MCF 10A (cell line): ENCODE results near the gene EOMES. TPM values are rescaled to one million over a fixed set of nuclear protein-coding genes. Genes with fewer than 3 reads are reported as not detected.

Source experiments
- BruUV-seq: library from RNA; stranded (reverse); fragments of 400-500 nt; replicated peaks from 2 replicates; lab custom pipeline; 2021; lab: Mats Ljungman, UMichigan
- CTCF ChIA-PET: fragments of 300-600 bp; sonication (Branson Sonifier 250); formaldehyde crosslinking; extraction: SDS; loops from one replicate; lab custom pipeline; 2021; ENCODE audit warnings: antibody characterized with exemption, inconsistent platforms; lab: Yijun Ruan, JAX
- POLR2A ChIA-PET: fragments of 300-600, 350-650 bp; sonication (Branson Sonifier 250); formaldehyde crosslinking; extraction: SDS; loops from one replicate; lab custom pipeline; 2020; ENCODE audit warnings: antibody characterized with exemption, inconsistent platforms; lab: Yijun Ruan, JAX
- DNase-seq: peaks from one replicate; pipeline ENCODE4 v3.0.0-alpha.2; 2018; ENCODE audit not compliant: unreplicated experiment
- H3K27ac Mint-ChIP-seq: one replicate; pipeline ENCODE4 v1.8.0; 2022; ENCODE audit warnings: mild to moderate bottlenecking, low read depth, mixed read lengths; ENCODE audit not compliant: unreplicated experiment
- H3K27me3 Mint-ChIP-seq: one replicate; pipeline ENCODE4 v1.8.0; 2022; ENCODE audit warnings: mixed read lengths; ENCODE audit not compliant: insufficient read depth, unreplicated experiment
- H3K36me3 Mint-ChIP-seq: one replicate; pipeline ENCODE4 v1.8.0; 2022; ENCODE audit warnings: mild to moderate bottlenecking, moderate library complexity, mixed read lengths; ENCODE audit not compliant: insufficient read depth, unreplicated experiment
- H3K4me1 Mint-ChIP-seq: one replicate; pipeline ENCODE4 v1.8.0; 2022; ENCODE audit warnings: mixed read lengths; ENCODE audit not compliant: insufficient read depth, unreplicated experiment
- H3K4me3 Mint-ChIP-seq: one replicate; pipeline ENCODE4 v1.8.0; 2022; ENCODE audit warnings: mild to moderate bottlenecking, moderate library complexity, mixed read lengths; ENCODE audit not compliant: unreplicated experiment
- H3K9me3 Mint-ChIP-seq: one replicate; pipeline ENCODE4 v1.8.0; 2022; ENCODE audit warnings: mixed read lengths; ENCODE audit not compliant: unreplicated experiment
- intact Hi-C: fragments of 100-400 bp; cut with micrococcal nuclease; formaldehyde crosslinking; loops from 2 replicates; pipeline ENCODE4 v1.14.1; 2022
- total RNA-seq: library from RNA; stranded (reverse); gene quantifications from 2 replicates; pipeline ENCODE4 v1.2.3, GENCODE V29; 2022
- TF ChIP-seq, protein P1 (sequence below): fragments of 200-600 bp; IDR thresholded peaks from one replicate; pipeline ENCODE4 v1.8.0; 2022; ENCODE audit warnings: antibody characterized with exemption, mild to moderate bottlenecking; ENCODE audit not compliant: unreplicated experiment

Gene EOMES
- total RNA-seq, 1 experiment from 2014 or later, result 1.3 TPM

DNA sequence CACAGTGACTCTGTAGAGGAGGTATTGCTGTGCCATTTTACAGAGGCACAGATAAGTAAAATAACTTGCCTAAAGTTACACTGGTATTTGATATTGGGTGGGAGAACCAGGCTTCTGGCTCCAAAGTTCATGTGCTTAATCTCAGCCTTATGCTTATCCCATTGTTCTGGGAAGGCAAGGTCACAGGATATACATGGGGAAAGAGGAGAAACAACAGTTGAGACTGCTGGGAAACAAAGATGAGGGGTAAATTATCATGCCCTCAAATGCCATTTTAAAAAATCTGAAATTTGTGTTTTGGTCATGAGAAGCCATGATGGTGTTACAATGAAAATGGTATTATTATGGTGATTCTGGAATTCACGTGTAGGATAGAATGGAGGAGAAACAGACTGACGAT, 54.4 kb downstream of the EOMES start:
- ChIA-PET CTCF (interaction anchor here (0.5 to 0.8 kb wide), 2 partner anchors 8 to 226 kb away, joined by 3 to 4 read pairs; no protein-coding TSS in a partner anchor), POLR2A (interaction anchor here (0.7 kb wide), 1 partner anchor 147 kb away, joined by 4 read pairs; no protein-coding TSS in a partner anchor)
- H3K27ac Mint-ChIP-seq, result no peak overlapping the region
- no peaks in the 10 kb centered on the region for H3K9me3 Mint-ChIP-seq
- TF ChIP-seq, protein P1, sequence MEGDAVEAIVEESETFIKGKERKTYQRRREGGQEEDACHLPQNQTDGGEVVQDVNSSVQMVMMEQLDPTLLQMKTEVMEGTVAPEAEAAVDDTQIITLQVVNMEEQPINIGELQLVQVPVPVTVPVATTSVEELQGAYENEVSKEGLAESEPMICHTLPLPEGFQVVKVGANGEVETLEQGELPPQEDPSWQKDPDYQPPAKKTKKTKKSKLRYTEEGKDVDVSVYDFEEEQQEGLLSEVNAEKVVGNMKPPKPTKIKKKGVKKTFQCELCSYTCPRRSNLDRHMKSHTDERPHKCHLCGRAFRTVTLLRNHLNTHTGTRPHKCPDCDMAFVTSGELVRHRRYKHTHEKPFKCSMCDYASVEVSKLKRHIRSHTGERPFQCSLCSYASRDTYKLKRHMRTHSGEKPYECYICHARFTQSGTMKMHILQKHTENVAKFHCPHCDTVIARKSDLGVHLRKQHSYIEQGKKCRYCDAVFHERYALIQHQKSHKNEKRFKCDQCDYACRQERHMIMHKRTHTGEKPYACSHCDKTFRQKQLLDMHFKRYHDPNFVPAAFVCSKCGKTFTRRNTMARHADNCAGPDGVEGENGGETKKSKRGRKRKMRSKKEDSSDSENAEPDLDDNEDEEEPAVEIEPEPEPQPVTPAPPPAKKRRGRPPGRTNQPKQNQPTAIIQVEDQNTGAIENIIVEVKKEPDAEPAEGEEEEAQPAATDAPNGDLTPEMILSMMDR, result no peak
- peaks cover 11% of the 10 kb centered on the region for H3K36me3 Mint-ChIP-seq
- H3K4me1 Mint-ChIP-seq, result no peaks in the 10 kb centered on the region
- no peak for DNase-seq
- intact Hi-C loops, result no loop called here
- BruUV-seq, result no TSS peak
- no peaks in the 10 kb centered on the region for H3K27me3 Mint-ChIP-seq
- H3K4me3 Mint-ChIP-seq, result no peak overlapping the region

DNA sequence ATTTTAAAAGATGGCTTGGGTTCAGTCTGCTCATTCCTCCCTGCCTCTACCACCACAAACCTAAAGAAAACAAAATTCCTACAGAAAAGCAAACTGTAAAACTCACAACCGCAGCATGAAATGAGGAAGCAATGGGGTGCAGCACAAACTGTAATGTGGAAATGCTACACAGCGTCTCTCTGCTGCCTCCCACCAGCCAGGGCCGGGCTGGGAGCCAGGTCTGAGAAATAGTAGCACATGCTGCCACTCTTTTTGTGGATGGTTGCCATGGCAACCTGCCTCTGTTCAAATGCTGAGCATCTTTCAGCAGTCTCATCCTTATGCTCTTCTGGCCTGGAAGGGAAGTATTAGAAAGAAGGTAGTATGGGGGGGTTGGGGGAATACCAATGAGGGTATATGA, 55.4 kb downstream of the EOMES start:
- no TSS peak for BruUV-seq
- DNase-seq, result peak; percentile 23
- peaks cover 11% of the 10 kb centered on the region for H3K36me3 Mint-ChIP-seq
- TF ChIP-seq, protein P1, result no peak
- ChIA-PET CTCF (no interaction called here), POLR2A (no interaction called here)
- no peaks in the 10 kb centered on the region for H3K4me1 Mint-ChIP-seq
- H3K4me3 Mint-ChIP-seq, result no peak overlapping the region
- no peaks in the 10 kb centered on the region for H3K27me3 Mint-ChIP-seq
- H3K27ac Mint-ChIP-seq, result no peak overlapping the region
- intact Hi-C loops, result no loop called here
- no peaks in the 10 kb centered on the region for H3K9me3 Mint-ChIP-seq

DNA sequence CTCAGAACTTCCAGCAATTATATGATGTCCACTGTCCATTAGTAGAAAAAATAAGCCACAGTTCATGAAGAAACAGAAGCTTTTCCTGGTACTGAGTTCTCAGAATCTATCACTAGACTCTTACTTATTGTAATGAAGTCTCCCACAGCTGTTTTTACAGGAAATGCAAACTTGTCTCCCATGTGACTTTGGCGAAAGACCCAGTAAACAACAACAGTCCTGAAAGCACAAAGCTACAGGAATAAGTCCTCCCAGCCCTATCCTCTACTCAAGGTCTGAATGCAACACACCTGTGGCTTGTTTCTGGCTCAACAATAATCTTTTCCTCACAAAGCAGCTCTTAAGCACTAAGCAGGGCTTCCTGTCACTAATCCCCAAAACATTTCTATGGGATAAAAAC, 55.9 kb downstream of the EOMES start:
- Mint-ChIP-seq H3K4me1 (no peaks in the 10 kb centered on the region), H3K4me3 (no peak overlapping the region), H3K36me3 (peaks cover 11% of the 10 kb centered on the region), H3K27ac (no peak overlapping the region), H3K9me3 (no peaks in the 10 kb centered on the region), H3K27me3 (no peaks in the 10 kb centered on the region)
- DNase-seq, result no peak
- intact Hi-C loops, result no loop called here
- POLR2A ChIA-PET, result no interaction called here
- TF ChIP-seq, protein P1, result no peak
- CTCF ChIA-PET, result interaction anchor here (0.6 kb wide), 1 partner anchor 202 kb away, joined by 4 read pairs; no protein-coding TSS in a partner anchor
- BruUV-seq, result no TSS peak

Other genes with a start within 250 kb of the EOMES start
- gene SLC4A7, start 237.9 kb downstream of the EOMES start, total RNA-seq, result 37.2 and 41.9 TPM in 2 replicates